Suppressor macrophage treated with lipopolysaccharide for 4 hours (primary cell): ENCODE data around the gene CTNNAL1.

Source experiments
- DNase-seq: peaks from one replicate; pipeline ENCODE4 v3.0.0-alpha.2; 2020

The CTNNAL1 gene

GRCh38 chr9:108983885-108984284 lies 29.4 kb downstream of the CTNNAL1 start:
- no peak for DNase-seq

GRCh38 chr9:108980893-108981292 lies 32.4 kb downstream of the CTNNAL1 start:
- DNase-seq, result no peak

GRCh38 chr9:108978205-108978604 lies 35.1 kb downstream of the CTNNAL1 start:
- DNase-seq, result no peak

GRCh38 chr9:108973895-108974294 lies 39.4 kb downstream of the CTNNAL1 start:
- DNase-seq, result no peak

DNA sequence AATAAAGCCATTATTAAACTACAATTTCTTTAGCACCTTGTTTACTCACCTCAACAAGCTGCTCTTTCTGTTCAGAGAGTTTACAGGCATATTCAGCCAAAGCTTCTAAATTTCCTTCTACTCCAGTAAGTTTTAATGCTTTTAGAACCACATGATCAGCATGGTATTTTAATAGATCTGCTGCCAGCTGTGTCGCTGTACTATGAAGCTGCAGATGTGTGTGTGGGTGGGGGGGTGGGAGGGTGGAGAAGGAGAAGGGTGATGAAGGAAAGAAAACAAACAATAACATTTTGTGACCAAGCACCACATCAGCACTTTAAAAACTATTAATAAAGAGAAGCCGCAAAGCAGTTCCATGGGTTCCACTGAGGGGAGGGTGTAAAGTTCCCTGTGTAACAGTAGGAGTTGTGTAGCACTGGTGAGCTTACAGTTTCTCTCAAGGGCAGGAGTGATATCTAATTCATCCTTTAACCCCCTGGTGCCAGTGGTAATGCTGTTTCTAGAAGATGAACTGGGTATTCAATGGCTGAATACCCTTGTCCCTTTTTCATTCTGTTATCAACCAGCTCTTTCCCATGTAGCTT lies 40.6 kb downstream of the CTNNAL1 start:
- no peak for DNase-seq

GRCh38 chr9:108972186-108972585 lies 41.1 kb downstream of the CTNNAL1 start:
- no peak for DNase-seq

DNA sequence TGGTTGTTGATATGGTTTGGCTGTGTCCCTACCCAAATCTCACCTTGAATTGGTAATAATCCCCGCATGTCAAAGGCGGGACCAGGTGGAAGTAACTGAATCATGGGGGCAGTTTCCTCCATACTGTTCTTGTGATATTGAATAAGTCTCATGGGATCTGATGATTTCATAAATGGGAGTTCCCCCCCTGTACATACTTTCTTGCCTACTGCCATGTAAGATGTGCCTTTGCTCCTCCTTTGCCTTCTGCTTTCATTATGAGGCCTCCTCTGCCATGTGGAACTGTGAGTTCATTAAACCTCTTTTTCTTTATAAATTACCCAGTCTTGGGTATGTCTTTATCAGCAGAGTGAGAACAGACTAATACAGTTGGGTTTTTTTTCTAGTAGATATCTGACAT lies 41.9 kb downstream of the CTNNAL1 start:
- DNase-seq, result peak; percentile 36

DNA sequence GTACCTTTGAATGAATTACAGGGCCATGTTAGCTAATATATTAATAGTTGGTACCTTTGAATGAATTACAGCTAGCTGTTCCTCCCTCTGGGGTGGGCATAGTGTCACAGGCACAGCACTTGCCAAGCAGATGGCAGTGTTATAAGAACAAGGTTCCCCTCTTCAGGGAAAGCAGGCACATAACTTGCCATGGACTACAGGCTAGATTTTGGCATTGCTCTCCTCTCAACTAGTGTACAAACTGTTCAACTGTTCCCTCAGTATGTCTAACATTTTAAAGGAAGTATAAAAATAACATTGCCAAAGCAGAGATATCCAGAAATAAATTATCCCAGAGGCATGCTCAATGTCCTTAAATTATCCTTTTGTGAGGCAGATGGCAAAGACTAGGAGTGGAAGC lies 45.4 kb downstream of the CTNNAL1 start:
- DNase-seq, result no peak

DNA sequence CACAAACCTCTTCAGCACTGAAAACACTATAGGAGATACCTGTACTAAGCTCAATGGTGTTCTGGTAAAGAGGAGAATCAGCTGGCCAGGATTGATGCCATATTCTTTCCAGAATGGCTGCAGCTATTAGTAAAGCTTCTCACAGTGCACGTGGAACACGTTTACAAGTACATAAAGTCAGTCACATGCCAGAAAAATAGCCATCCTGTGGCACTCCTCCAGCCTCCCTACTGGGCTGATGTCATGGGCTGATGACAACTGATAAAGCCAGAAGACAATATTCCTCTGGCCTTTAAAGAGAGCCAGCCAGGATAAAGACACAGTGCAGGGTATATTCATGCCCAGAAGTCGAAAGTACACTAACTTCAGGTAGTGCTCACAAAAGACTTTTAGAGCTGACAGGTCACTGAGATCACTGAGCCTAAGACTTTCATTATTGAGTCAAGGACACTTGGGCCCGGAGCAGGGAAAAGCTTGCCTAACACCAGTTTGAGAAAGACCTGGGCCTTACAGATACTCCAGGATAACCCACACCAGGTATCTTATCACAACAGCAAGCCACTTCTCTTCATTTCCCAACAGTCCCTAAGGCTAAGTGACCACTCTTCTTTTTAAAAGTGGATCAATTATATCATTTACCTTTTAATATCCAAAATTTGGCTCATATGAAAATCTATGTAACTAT lies 49.7 kb downstream of the CTNNAL1 start:
- no peak for DNase-seq

- DNase-seq, result no peak
Measured at GRCh38 chr9:108961151-108961550, 52.1 kb downstream of the CTNNAL1 start.

- no peak for DNase-seq
Measured at GRCh38 chr9:108960331-108960730, 53.0 kb downstream of the CTNNAL1 start.

GRCh38 chr9:108956631-108957026 lies 56.7 kb downstream of the CTNNAL1 start:
- no peak for DNase-seq

GRCh38 chr9:108956022-108956630 lies 57.2 kb downstream of the CTNNAL1 start:
- DNase-seq, result no peak

GRCh38 chr9:108953983-108954574 lies 59.2 kb downstream of the CTNNAL1 start:
- DNase-seq, result peak; percentile 45

GRCh38 chr9:108951578-108951977 lies 61.7 kb downstream of the CTNNAL1 start:
- no peak for DNase-seq

DNA sequence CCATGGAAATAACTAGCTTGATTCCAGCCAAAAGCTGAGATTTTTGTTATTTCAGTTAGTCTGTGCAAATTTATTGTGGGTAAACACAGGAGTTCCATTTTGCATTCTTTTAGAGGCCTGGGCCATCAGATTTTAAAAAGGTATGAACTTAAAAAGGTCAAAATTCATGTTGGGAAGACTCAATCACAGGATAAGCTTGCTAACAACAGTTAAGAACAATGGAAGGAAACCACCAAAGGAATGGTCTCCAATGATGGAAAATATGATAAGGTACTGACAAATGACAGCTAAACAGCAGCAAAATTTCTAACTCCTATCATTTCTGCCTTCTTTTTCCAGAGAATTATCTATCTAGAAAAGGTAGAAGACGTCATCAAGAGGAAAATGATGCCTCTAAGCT lies 63.1 kb downstream of the CTNNAL1 start:
- DNase-seq, result no peak

DNA sequence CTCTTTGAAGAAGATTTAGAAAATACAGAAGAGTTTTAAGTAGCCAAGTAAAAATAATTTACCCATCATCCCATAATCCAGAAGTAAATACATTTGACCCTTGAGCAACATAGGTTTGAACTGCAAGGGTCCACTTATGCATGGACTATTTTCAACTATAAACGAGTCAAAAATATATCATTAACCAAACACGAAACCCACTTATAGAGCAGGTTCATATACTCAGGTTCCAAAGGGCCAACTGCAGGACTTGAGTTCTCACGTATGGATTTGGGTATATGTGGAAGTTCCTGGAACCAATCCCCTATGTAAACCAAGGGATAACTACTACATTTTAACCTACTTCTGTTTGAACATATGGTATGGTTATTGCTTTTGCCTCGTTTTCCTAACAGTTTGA lies 73.3 kb downstream of the CTNNAL1 start:
- no peak for DNase-seq

- no peak for DNase-seq
Measured at GRCh38 chr9:108937561-108938305, 75.6 kb downstream of the CTNNAL1 start.

DNA sequence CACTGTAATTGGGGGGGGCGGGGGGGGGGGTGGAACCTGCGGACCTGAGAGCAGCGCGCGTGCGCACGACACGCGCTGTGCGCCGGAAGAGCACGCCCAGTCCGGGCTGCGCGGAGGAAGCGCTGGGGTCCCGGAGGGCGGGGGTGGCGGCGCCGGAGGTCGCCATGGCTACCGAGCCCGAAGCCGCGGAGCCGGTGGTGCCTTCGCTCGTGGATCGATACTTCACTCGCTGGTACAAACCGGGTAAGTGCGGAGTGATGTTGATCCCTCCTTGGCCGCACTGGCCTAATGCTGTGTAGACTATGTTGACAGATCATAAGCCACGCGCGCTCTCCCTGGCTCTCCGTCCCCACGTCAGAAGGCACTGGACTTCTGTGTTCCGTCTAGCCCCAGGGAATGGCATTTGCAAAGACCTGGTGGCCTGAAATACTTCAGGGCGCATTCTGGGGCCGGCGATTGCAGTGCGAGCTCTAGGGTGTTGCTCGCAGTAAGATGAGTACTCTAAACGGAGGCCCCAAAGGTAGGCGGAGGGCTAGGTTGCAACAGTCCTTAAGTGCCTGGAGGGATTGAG lies 78.9 kb downstream of the CTNNAL1 start, which contains the start of gene ABITRAM:
Gene ABITRAM (plus strand): TSS at position 78 of the 571 bp plus-strand sequence. CDS start 87 bp downstream, at position 165.
- DNase-seq, result peak; percentile 89

DNA sequence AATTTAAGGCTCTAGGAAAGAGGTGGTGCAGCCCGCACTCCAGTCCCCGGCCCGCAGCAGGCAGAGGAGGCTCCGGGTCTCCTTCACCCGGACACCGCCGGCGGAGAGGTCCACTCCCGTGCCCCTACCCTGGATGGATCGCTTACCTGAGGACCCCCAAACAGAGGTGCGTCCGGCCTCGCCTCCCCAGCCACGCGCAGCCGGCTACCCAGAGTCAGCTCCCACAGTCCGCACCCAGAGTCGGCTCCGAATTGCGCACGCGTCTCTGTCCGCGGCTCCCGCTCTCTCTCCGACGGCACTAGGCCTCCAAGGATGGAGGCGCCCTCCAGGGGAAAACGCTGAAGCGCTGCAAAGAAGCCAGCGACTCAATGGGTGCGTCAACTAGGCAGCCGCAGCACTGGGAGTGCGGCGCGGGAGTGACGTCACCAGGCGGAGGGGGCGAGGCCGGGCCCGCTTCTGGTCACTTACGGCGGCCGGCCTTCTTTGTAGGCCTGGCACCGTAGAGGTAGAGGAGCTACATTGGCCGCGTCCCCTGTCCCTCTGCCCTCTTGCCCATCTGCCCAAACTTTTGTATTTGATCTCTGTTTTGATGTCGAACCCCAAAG lies 79.5 kb downstream of the CTNNAL1 start, which contains the start of gene ELP1:
Gene ELP1 (minus strand): TSS at position 407 of the 605 bp plus-strand sequence. CDS start 2,978 bp downstream, outside the sequence.
- DNase-seq, result peak; percentile 97

DNA sequence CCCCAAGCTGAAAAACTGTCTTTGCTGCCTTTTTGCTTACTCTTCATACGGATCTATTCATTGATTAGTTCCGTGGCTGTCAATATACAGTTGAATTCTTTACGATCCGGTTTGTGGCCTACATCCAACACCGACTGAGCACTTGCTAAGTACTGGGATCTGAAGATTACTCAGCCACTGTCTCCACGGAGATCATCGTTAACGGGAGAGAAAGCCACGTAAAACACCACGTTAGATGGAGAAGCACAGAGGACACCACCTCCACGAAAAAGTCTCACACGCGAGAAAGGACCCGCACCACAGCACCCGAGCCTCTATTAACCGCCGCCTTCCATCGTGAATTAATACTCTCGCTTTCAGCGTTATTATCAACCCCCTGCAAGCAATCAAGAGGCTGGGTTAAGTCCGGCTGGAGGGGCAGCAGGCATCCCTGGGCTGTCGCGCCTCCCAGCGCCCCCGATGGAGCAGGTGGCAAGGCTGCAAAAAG lies 80.0 kb downstream of the CTNNAL1 start:
- no peak for DNase-seq

DNA sequence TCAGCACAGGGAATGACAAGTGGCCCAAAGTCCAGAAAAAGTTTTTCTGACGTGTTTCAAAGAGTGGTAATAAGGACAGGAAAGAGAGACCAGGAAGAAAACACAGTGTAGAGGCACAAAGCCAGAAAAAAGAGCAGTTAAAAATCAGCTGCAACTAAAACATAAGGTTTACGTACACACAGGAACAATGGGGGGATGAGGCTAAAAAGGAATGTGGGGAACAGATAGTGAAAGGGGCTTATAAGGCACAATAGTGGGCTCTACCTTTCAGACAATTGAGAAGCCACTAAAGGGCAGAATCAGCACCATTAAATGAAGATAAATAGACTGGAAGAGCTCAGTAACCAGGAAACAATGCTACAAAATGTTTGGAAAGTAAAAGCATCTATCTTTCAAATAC lies 84.9 kb downstream of the CTNNAL1 start:
- no peak for DNase-seq
